HEK293 (cell line): ENCODE results near the gene OR14I1.

Experiments
- CTCF ChIP-seq: fragments of 450-650 bp; formaldehyde crosslinking; IDR thresholded peaks from 2 replicates; pipeline ENCODE4 v1.5.1; 2016; ENCODE audit warnings: missing biosample characterization, missing genetic modification characterization
- PRDM1 ChIP-seq: fragments of 450-650 bp; formaldehyde crosslinking; IDR thresholded peaks from 2 replicates; pipeline ENCODE4; 2016; ENCODE audit warnings: missing biosample characterization, missing genetic modification characterization
- YY2 ChIP-seq: fragments of 450-650 bp; formaldehyde crosslinking; IDR thresholded peaks from 2 replicates; pipeline ENCODE4 v1.5.1; 2016; ENCODE audit warnings: missing biosample characterization, missing genetic modification characterization
- ZEB2 ChIP-seq: fragments of 450-650 bp; formaldehyde crosslinking; IDR thresholded peaks from 2 replicates; pipeline ENCODE4 v1.5.1; 2016; ENCODE audit warnings: missing biosample characterization, missing genetic modification characterization
- ZNF221 ChIP-seq: fragments of 450-650 bp; formaldehyde crosslinking; IDR thresholded peaks from 2 replicates; pipeline ENCODE4 v1.5.1; 2017; ENCODE audit warnings: missing biosample characterization, missing genetic modification characterization, borderline replicate concordance
- ZNF776 ChIP-seq: fragments of 450-650 bp; formaldehyde crosslinking; IDR thresholded peaks from 2 replicates; pipeline ENCODE4 v1.5.0; 2017; ENCODE audit warnings: missing biosample characterization, missing genetic modification characterization, borderline replicate concordance
- ZSCAN18 ChIP-seq: fragments of 450-650 bp; formaldehyde crosslinking; IDR thresholded peaks from 2 replicates; pipeline ENCODE4 v1.5.1; 2016; ENCODE audit warnings: missing biosample characterization, missing genetic modification characterization
- ZSCAN5A ChIP-seq: fragments of 450-650 bp; formaldehyde crosslinking; IDR thresholded peaks from 2 replicates; pipeline ENCODE4 v1.5.1; 2016; ENCODE audit warnings: missing biosample characterization, missing genetic modification characterization
- TF ChIP-seq, protein P1 (sequence below): fragments of 450-650 bp; formaldehyde crosslinking; IDR thresholded peaks from 2 replicates; pipeline ENCODE4 v1.5.1; 2017; ENCODE audit warnings: missing biosample characterization, missing genetic modification characterization

DNA sequence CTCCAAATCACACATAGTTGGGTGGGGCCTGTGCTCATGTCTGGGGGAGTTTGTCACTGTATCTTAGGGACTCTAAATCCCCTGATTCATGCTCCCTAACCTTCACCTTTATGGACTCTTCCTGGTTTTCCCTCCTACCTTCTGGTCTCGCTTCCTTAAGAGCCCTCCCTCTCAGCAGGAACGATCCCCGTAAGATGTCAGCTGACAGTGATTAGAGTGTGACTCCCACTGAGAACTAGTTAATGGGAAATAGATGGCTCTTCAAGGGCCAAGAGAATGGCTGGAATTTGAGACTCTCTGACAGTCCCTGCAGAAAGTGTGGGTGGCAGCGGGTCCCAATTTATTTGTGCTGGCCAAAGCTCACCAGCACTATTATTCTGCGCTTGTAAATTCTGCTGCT, 31.0 kb upstream of the OR14I1 start:
- TF ChIP-seq ZNF776 = no peak
- no peak for TF ChIP-seq CTCF (tag by site-specific recombination)
- no peak for TF ChIP-seq ZSCAN18 (tag by site-specific recombination)
- TF ChIP-seq, protein P1, sequence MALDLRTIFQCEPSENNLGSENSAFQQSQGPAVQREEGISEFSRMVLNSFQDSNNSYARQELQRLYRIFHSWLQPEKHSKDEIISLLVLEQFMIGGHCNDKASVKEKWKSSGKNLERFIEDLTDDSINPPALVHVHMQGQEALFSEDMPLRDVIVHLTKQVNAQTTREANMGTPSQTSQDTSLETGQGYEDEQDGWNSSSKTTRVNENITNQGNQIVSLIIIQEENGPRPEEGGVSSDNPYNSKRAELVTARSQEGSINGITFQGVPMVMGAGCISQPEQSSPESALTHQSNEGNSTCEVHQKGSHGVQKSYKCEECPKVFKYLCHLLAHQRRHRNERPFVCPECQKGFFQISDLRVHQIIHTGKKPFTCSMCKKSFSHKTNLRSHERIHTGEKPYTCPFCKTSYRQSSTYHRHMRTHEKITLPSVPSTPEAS (tag by site-specific recombination) = no peak
- no peak for TF ChIP-seq PRDM1 (tag by site-specific recombination)
- no peak for TF ChIP-seq ZNF221 (tag by site-specific recombination)
- TF ChIP-seq YY2 = no peak
- no peak for TF ChIP-seq ZEB2 (tag by site-specific recombination)
- TF ChIP-seq ZSCAN5A (tag by site-specific recombination) = no peak
